GM13976 (cell line): ENCODE data around the gene SLC1A3.

ENCODE experiments used
- DNase-seq: peaks from one replicate; pipeline ENCODE4 v3.0.0; 2012; ENCODE audit warnings: low spot score
- CTCF ChIP-seq: IDR thresholded peaks from 2 replicates; pipeline ENCODE4 v1.5.1; 2012; ENCODE audit warnings: borderline replicate concordance, mild to moderate bottlenecking; ENCODE audit not compliant: insufficient read depth; ENCODE audit errors: extremely low read depth, missing control alignments, control extremely low read depth
- in situ Hi-C: fragments of 300-500 bp; cut with MboI; formaldehyde crosslinking; loops from one replicate; pipeline ENCODE4 v1.12.0; 2022; ENCODE audit warnings: low sequenced_read_pairs, mixed read lengths, inconsistent platforms; ENCODE audit not compliant: unreplicated experiment

The SLC1A3 gene

GRCh38 chr5:36599986-36600779, 6.2 kb upstream of the SLC1A3 start:
- no peak for DNase-seq
- TF ChIP-seq CTCF: no peak
- in situ Hi-C loops: no loop called here

- TF ChIP-seq CTCF: no peak
- no peak for DNase-seq
- in situ Hi-C loops: no loop called here
Observed at GRCh38 chr5:36600917-36601527, 5.4 kb upstream of the SLC1A3 start.

- peak; percentile 7 for TF ChIP-seq CTCF
- in situ Hi-C loops: no loop called here
- DNase-seq: peak; percentile 32
Observed at GRCh38 chr5:36602704-36603321, 3.6 kb upstream of the SLC1A3 start.

- no peak for DNase-seq
- in situ Hi-C loops: no loop called here
- no peak for TF ChIP-seq CTCF
Observed at GRCh38 chr5:36605241-36605640, 1.2 kb upstream of the SLC1A3 start.

- DNase-seq: no peak
- no peak for TF ChIP-seq CTCF
- in situ Hi-C loops: no loop called here
Observed at GRCh38 chr5:36606036-36606427, 374 bp upstream of the SLC1A3 start.

GRCh38 chr5:36607114-36607571, 737 bp downstream of the SLC1A3 start:
- DNase-seq: no peak

More at GRCh38 chr5:36607114-36607571, 737 bp downstream of the SLC1A3 start:
- in situ Hi-C loops: no loop called here
- no peak for TF ChIP-seq CTCF
